GM12892 (cell line): Measurements from ENCODE around the gene MYO15A.

Experiments
- POLR2A ChIP-seq: IDR thresholded peaks from 2 replicates; pipeline ENCODE4 v1.6.1; 2011; ENCODE audit warnings: low read depth, low read length, control low read depth
- POLR2AphosphoS5 ChIP-seq: IDR thresholded peaks from 2 replicates; pipeline ENCODE4 v1.6.1; 2011; ENCODE audit warnings: low read depth, low read length, control low read depth
- TAF1 ChIP-seq: IDR thresholded peaks from 2 replicates; pipeline ENCODE4 v1.6.1; 2011; ENCODE audit warnings: low read depth, mild to moderate bottlenecking, control low read depth, low read length, borderline replicate concordance

- TF ChIP-seq TAF1 (0 out of 2 replicates have a peak, but pooled peaks have one; percentile 9), POLR2A (no peak), POLR2AphosphoS5 (no peak)
Observed at GRCh38 chr17:18185391-18185790, 76.8 kb downstream of the MYO15A start.
